Neural crest cell (in vitro differentiated cells): ENCODE measurements around the gene PTPN5. TPM values are rescaled to one million over a fixed set of nuclear protein-coding genes. Genes with fewer than 3 reads are reported as not detected.

Experiments used
- DNase-seq: peaks from one replicate; pipeline ENCODE4 v3.0.0; 2021; ENCODE audit warnings: low read depth, mixed read lengths, low spot score
- H3K27ac Mint-ChIP-seq: one replicate; pipeline ENCODE4 v1.8.0; 2021; ENCODE audit warnings: mild to moderate bottlenecking, mixed read lengths; ENCODE audit not compliant: unreplicated experiment
- H3K27me3 Mint-ChIP-seq: 2 replicates; pipeline ENCODE4 v1.8.0; 2021; ENCODE audit warnings: low read depth, mild to moderate bottlenecking, mixed read lengths
- H3K36me3 Mint-ChIP-seq: 2 replicates; pipeline ENCODE4 v1.8.0; 2021; ENCODE audit warnings: low read depth, mild to moderate bottlenecking, mixed read lengths
- H3K4me1 Mint-ChIP-seq: 2 replicates; pipeline ENCODE4 v1.8.0; 2021; ENCODE audit warnings: mixed read lengths
- H3K4me3 Mint-ChIP-seq: one replicate; pipeline ENCODE4 v1.8.0; 2021; ENCODE audit warnings: mild to moderate bottlenecking, mixed read lengths
- H3K9me3 Mint-ChIP-seq: 2 replicates; pipeline ENCODE4 v1.8.0; 2021; ENCODE audit warnings: mixed read lengths
- CTCF ChIP-seq: fragments of 200-600 bp; sonication (generic); conservative IDR thresholded peaks from 2 replicates; pipeline ENCODE4 v1.5.0; 2021; ENCODE audit warnings: antibody characterized with exemption, mild to moderate bottlenecking
- total RNA-seq: library from RNA; stranded (reverse); gene quantifications from 2 replicates; pipeline ENCODE4 v1.2.1, GENCODE V29; 2021

PTPN5 gene
- total RNA-seq, 1 donor from 2014 or later = 6.1 TPM

- Mint-ChIP-seq H3K9me3 (no peaks in the 10 kb centered on the region), H3K36me3 (no peaks in the 10 kb centered on the region), H3K4me1 (no peaks in the 10 kb centered on the region), H3K27ac (no peak overlapping the region), H3K27me3 (peaks cover 21% of the 10 kb centered on the region), H3K4me3 (no peak overlapping the region)
- no peak for TF ChIP-seq CTCF
- no peak for DNase-seq
Observed at GRCh38 chr11:18776324-18776723, 15.3 kb downstream of the PTPN5 start.

- no peak overlapping the region for H3K4me3 Mint-ChIP-seq
- H3K4me1 Mint-ChIP-seq = no peaks in the 10 kb centered on the region
- peaks cover 21% of the 10 kb centered on the region for H3K27me3 Mint-ChIP-seq
- peak; percentile 87 for DNase-seq
- H3K27ac Mint-ChIP-seq = no peak overlapping the region
- no peaks in the 10 kb centered on the region for H3K36me3 Mint-ChIP-seq
- no peaks in the 10 kb centered on the region for H3K9me3 Mint-ChIP-seq
- TF ChIP-seq CTCF = peak; percentile 88
Observed at GRCh38 chr11:18775492-18776292, 15.9 kb downstream of the PTPN5 start.

- H3K27me3 Mint-ChIP-seq = peaks cover 21% of the 10 kb centered on the region
- H3K36me3 Mint-ChIP-seq = no peaks in the 10 kb centered on the region
- no peak overlapping the region for H3K27ac Mint-ChIP-seq
- H3K4me1 Mint-ChIP-seq = no peaks in the 10 kb centered on the region
- H3K4me3 Mint-ChIP-seq = no peak overlapping the region
- TF ChIP-seq CTCF = no peak
- DNase-seq = no peak
- H3K9me3 Mint-ChIP-seq = no peaks in the 10 kb centered on the region
Observed at GRCh38 chr11:18774801-18775200, 16.8 kb downstream of the PTPN5 start.

GRCh38 chr11:18773681-18774080 is 17.9 kb downstream of the PTPN5 start:
- Mint-ChIP-seq H3K27me3 (peaks cover 21% of the 10 kb centered on the region), H3K9me3 (no peaks in the 10 kb centered on the region), H3K36me3 (no peaks in the 10 kb centered on the region), H3K27ac (no peak overlapping the region), H3K4me3 (no peak overlapping the region), H3K4me1 (no peaks in the 10 kb centered on the region)
- no peak for DNase-seq
- TF ChIP-seq CTCF = no peak

GRCh38 chr11:18773104-18773503 is 18.5 kb downstream of the PTPN5 start:
- Mint-ChIP-seq H3K4me1 (no peaks in the 10 kb centered on the region), H3K4me3 (no peak overlapping the region), H3K36me3 (no peaks in the 10 kb centered on the region), H3K9me3 (no peaks in the 10 kb centered on the region), H3K27me3 (peaks cover 21% of the 10 kb centered on the region), H3K27ac (no peak overlapping the region)
- no peak for TF ChIP-seq CTCF
- DNase-seq = no peak
